IMR-90 (cell line): Measurements from ENCODE around the gene IQCK. TPM values are rescaled to one million over a fixed set of nuclear protein-coding genes. Genes with fewer than 3 reads are reported as not detected.

Experiments
- ATAC-seq: fragments of 200-7000 bp; cut with Tn5 transposase; 2 replicates; pipeline ENCODE4 v1.9.1; 2020; ENCODE audit warnings: low read depth, mild to moderate bottlenecking, moderate library complexity
- BruUV-seq: library from RNA; stranded (reverse); fragments of 400-500 nt; replicated peaks from 2 replicates; lab custom pipeline; 2021; lab: Mats Ljungman, UMichigan
- CTCF ChIA-PET: fragments of 300-600 bp; formaldehyde crosslinking; extraction: SDS; loops from one replicate; lab custom pipeline; 2021; ENCODE audit warnings: antibody characterized with exemption; lab: Yijun Ruan, JAX
- POLR2A ChIA-PET: fragments of 300-600 bp; sonication (Branson Sonifier 250); formaldehyde crosslinking; loops from one replicate; lab custom pipeline; 2022; ENCODE audit warnings: antibody characterized with exemption; ENCODE audit not compliant: unreplicated experiment; lab: Charles Lee
- DNase-seq: peaks from one replicate; pipeline ENCODE4 v3.0.0; 2013
- H2AFZ ChIP-seq: replicated peaks from 2 replicates; pipeline ENCODE3; 2013; ENCODE audit warnings: low read length, mild to moderate bottlenecking; ENCODE audit not compliant: poor library complexity
- H2AK5ac ChIP-seq: 2 replicates; pipeline ENCODE4 v1.6.1; 2013; ENCODE audit warnings: low read depth, low read length, inconsistent platforms
- H2AK9ac ChIP-seq: replicated peaks from 2 replicates; pipeline ENCODE3; 2013; ENCODE audit warnings: mild to moderate bottlenecking, low read depth, low read length, moderate library complexity; ENCODE audit not compliant: poor library complexity
- H2BK120ac ChIP-seq: 2 replicates; pipeline ENCODE4 v1.6.1; 2013; ENCODE audit warnings: low read depth, low read length, inconsistent platforms
- H2BK15ac ChIP-seq: 3 replicates; pipeline ENCODE4 v1.6.1; 2013; ENCODE audit warnings: low read depth, low read length, inconsistent platforms
- H2BK20ac ChIP-seq: 2 replicates; pipeline ENCODE4 v1.6.1; 2013; ENCODE audit warnings: low read depth, mild to moderate bottlenecking, inconsistent platforms, low read length, moderate library complexity
- H2BK5ac ChIP-seq: 2 replicates; pipeline ENCODE4 v1.6.1; 2013; ENCODE audit warnings: mild to moderate bottlenecking, low read depth, low read length, inconsistent platforms; ENCODE audit not compliant: poor library complexity, severe bottlenecking
- H3K14ac ChIP-seq: replicated peaks from 2 replicates; pipeline ENCODE4 v1.6.1; 2013; ENCODE audit warnings: low read depth, low read length, inconsistent platforms
- H3K18ac ChIP-seq: 2 replicates; pipeline ENCODE4 v1.6.1; 2013; ENCODE audit warnings: low read depth, low read length, control low read depth
- H3K23ac ChIP-seq: 2 replicates; pipeline ENCODE4 v1.6.1; 2013; ENCODE audit warnings: low read depth, low read length, inconsistent platforms
- H3K27ac ChIP-seq: 2 replicates; pipeline ENCODE4 v1.5.1; 2013; ENCODE audit warnings: mild to moderate bottlenecking, control low read depth, low read length; ENCODE audit not compliant: insufficient read depth
- H3K27me3 ChIP-seq: 2 replicates; pipeline ENCODE4 v1.6.1; 2013; ENCODE audit warnings: low read length; ENCODE audit not compliant: control insufficient read depth, insufficient read depth
- H3K36me3 ChIP-seq: 2 replicates; pipeline ENCODE4 v1.6.1; 2013; ENCODE audit warnings: low read length, mixed read lengths; ENCODE audit not compliant: control insufficient read depth, insufficient read depth
- H3K4ac ChIP-seq: 2 replicates; pipeline ENCODE4 v1.6.1; 2013; ENCODE audit warnings: low read depth, low read length, inconsistent platforms
- H3K4me1 ChIP-seq: 2 replicates; pipeline ENCODE4 v1.6.1; 2013; ENCODE audit warnings: low read length, mixed read lengths; ENCODE audit not compliant: control insufficient read depth, insufficient read depth
- H3K4me2 ChIP-seq: 2 replicates; pipeline ENCODE4 v1.6.1; 2013; ENCODE audit warnings: low read depth, mild to moderate bottlenecking, control low read depth, low read length, moderate library complexity
- H3K4me3 ChIP-seq: 2 replicates; pipeline ENCODE4 v1.5.1; 2013; ENCODE audit warnings: low read depth, mild to moderate bottlenecking, control low read depth, low read length, moderate library complexity; ENCODE audit not compliant: insufficient read depth
- H3K56ac ChIP-seq: 2 replicates; pipeline ENCODE4 v1.6.1; 2013; ENCODE audit warnings: low read length, inconsistent platforms; ENCODE audit not compliant: insufficient read depth; ENCODE audit errors: extremely low read depth
- H3K79me1 ChIP-seq, 2 experiments: 2 replicates each; pipeline ENCODE4 v1.6.1; 2013; ENCODE audit warnings: low read length in 2 of 2, inconsistent platforms in 1 of 2, low read depth in 1 of 2
- H3K9ac ChIP-seq: 2 replicates; pipeline ENCODE4 v1.6.1; 2013; ENCODE audit warnings: low read depth, low read length, control low read depth
- H3K9me1 ChIP-seq: 2 replicates; pipeline ENCODE4 v1.6.1; 2013; ENCODE audit warnings: low read length, inconsistent platforms; ENCODE audit not compliant: insufficient read depth
- H3K9me3 ChIP-seq: 2 replicates; pipeline ENCODE4 v1.6.1; 2013; ENCODE audit warnings: low read length; ENCODE audit not compliant: control insufficient read depth, insufficient read depth
- H4K20me1 ChIP-seq: 2 replicates; pipeline ENCODE4 v1.6.1; 2013; ENCODE audit warnings: low read length, inconsistent platforms; ENCODE audit not compliant: insufficient read depth
- H4K5ac ChIP-seq: 2 replicates; pipeline ENCODE4 v1.6.1; 2013; ENCODE audit warnings: mild to moderate bottlenecking, low read depth, low read length, control low read depth
- H4K8ac ChIP-seq, 2 experiments: 2 replicates each; pipeline ENCODE4 v1.6.1; 2013; ENCODE audit warnings: low read depth in 2 of 2, low read length in 2 of 2, control low read depth in 1 of 2, inconsistent platforms in 1 of 2
- H4K91ac ChIP-seq: 2 replicates; pipeline ENCODE4 v1.6.1; 2013; ENCODE audit warnings: low read depth, low read length, inconsistent platforms; ENCODE audit not compliant: insufficient read depth
- CHD1 ChIP-seq: IDR thresholded peaks from 2 replicates; pipeline ENCODE4 v1.6.1; 2012; ENCODE audit warnings: low read depth, low read length, improper control_type of control experiment
- CTCF ChIP-seq: conservative IDR thresholded peaks from 2 replicates; pipeline ENCODE4 v1.5.1; 2012; ENCODE audit warnings: mild to moderate bottlenecking, low read depth, low read length, improper control_type of control experiment
- ELK1 ChIP-seq: fragments of 150-350 bp; IDR thresholded peaks from 2 replicates; pipeline ENCODE4 v1.6.1; 2016; ENCODE audit warnings: low read depth, mild to moderate bottlenecking, low read length, moderate library complexity, borderline replicate concordance
- FOS ChIP-seq: fragments of 150-350 bp; IDR thresholded peaks from 2 replicates; pipeline ENCODE4 v1.6.1; 2016; ENCODE audit warnings: low read depth, low read length
- MXI1 ChIP-seq: IDR thresholded peaks from 2 replicates; pipeline ENCODE4 v1.6.1; 2012; ENCODE audit warnings: low read depth, mild to moderate bottlenecking, low read length, moderate library complexity, borderline replicate concordance
- NFE2L2 ChIP-seq: fragments of 150-350 bp; IDR thresholded peaks from 2 replicates; pipeline ENCODE4 v1.6.1; 2016; ENCODE audit warnings: low read depth, mild to moderate bottlenecking, low read length
- SMC3 ChIP-seq: fragments of 150-350 bp; IDR thresholded peaks from 2 replicates; pipeline ENCODE4 v1.6.1; 2016; ENCODE audit warnings: low read depth, mild to moderate bottlenecking, antibody characterized with exemption, low read length, moderate library complexity
- USF2 ChIP-seq: fragments of 150-350 bp; IDR thresholded peaks from 2 replicates; pipeline ENCODE4 v1.6.1; 2017; ENCODE audit warnings: mild to moderate bottlenecking, antibody characterized with exemption, low read length, low read depth
- WGBS, 2 experiments: methylation state at CpG; one replicate each; pipeline versions ENCODE4 v1.1.5 to v1.1.7; 2013; ENCODE audit warnings: missing lambda C conversion rate in 2 of 2; ENCODE audit not compliant: insufficient read length in 1 of 2; ENCODE audit errors: extremely low coverage in 2 of 2; 5-methylcytosine and 5-hydroxymethylcytosine counted together
- dilution Hi-C: fragments of 300-500 bp; cut with HindIII; formaldehyde crosslinking; loops from one replicate; pipeline ENCODE4 v1.14.3; 2018; ENCODE audit warnings: low sequenced_read_pairs; ENCODE audit not compliant: unreplicated experiment
- in situ Hi-C: fragments of 300-500 bp; cut with MboI; formaldehyde crosslinking; loops from 3 replicates; pipeline ENCODE4 v1.14.3; 2019; ENCODE audit warnings: low sequenced_read_pairs, inconsistent platforms, mixed read lengths
- intact Hi-C: fragments of 100-400 bp; cut with micrococcal nuclease; formaldehyde crosslinking; loops from 2 replicates; pipeline ENCODE4 v1.10.0; 2022
- polyA plus RNA-seq, 3 experiments: library from polyadenylated mRNA; depleted of rRNA; stranded (reverse); fragments of >200 nt; gene quantifications; 2 replicates each; pipeline ENCODE4 v1.2.3, GENCODE V29; 2012; ENCODE audit warnings: low replicate concordance in 1 of 3
- total RNA-seq: library from RNA; depleted of rRNA; stranded (reverse); fragments of >200 nt; gene quantifications from 2 replicates; pipeline ENCODE4 v1.2.3, GENCODE V29; 2012

The IQCK gene
- total and polyA plus RNA-seq, 2 of the 4 experiments (the other 2 are of a cell fraction) = 4.1 to 5.4 TPM

GRCh38 chr16:19703172-19703889, 14.7 kb upstream of the IQCK start:
- Histone ChIP-seq H3K18ac (no peak overlapping the region), H3K4me2 (no peak overlapping the region), H3K56ac (no peak overlapping the region), H3K14ac (0 out of 2 replicates have a peak overlapping the region, but pooled peaks have one; percentile 19), H2AK5ac (peak overlapping the region; percentile 74; the same call in 1 of the 2 replicates), H2BK120ac (peak overlapping the region; percentile 58), H3K27ac (no peak overlapping the region), H3K4me3 (no peak overlapping the region), H3K4ac (peak overlapping the region; percentile 69), H3K23ac (0 out of 2 replicates have a peak overlapping the region, but pooled peaks have one; percentile 3), H3K9me3 (no peaks in the 10 kb centered on the region), H2BK15ac (no peak overlapping the region), H3K9ac (no peak overlapping the region), H3K9me1 (peaks cover 15% of the 10 kb centered on the region), H3K79me1 (peaks cover 24 to 57% of the 10 kb centered on the region in 2 experiments), H4K8ac (peak overlapping the region in 1 of 2 experiments; percentile 54; a peak in 1 of 4 replicates), H4K20me1 (no peaks in the 10 kb centered on the region), H4K5ac (no peak overlapping the region), H3K36me3 (peaks cover 51% of the 10 kb centered on the region), H2BK5ac (peak overlapping the region; percentile 61), H2AFZ (no peak overlapping the region), H3K27me3 (no peaks in the 10 kb centered on the region), H4K91ac (peak overlapping the region; percentile 41; the same call in 1 of the 2 replicates), H2AK9ac (no peak overlapping the region), H2BK20ac (peak overlapping the region; percentile 38), H3K4me1 (peaks cover 15% of the 10 kb centered on the region)
- WGBS, 2 experiments = 17% methylated on average over 1 of the region's 6 CpGs; no CpG with 5 or more reads in 1 of the 2 experiments
- DNase-seq = no peak
- in situ Hi-C loops (loop anchor here (25.0 kb wide), 1 partner anchor 591 kb away; the partner anchor contains the start of gene ITPRIPL2), intact Hi-C loops (loop anchor here (5.0 kb wide), 2 partner anchors 146 to 184 kb away; partner anchors contain the start of gene VPS35L), dilution Hi-C loops (no loop called here)
- no peak for ATAC-seq
- POLR2A ChIA-PET = interaction anchor here (0.7 kb wide), 1 partner anchor 12 kb away, joined by 8 read pairs; no protein-coding TSS in a partner anchor
- CTCF ChIA-PET = interaction anchor here (0.6 kb wide), 2 partner anchors 31 to 160 kb away, joined by 3 read pairs; no protein-coding TSS in a partner anchor
- TF ChIP-seq SMC3 (no peak), MXI1 (no peak), USF2 (no peak), NFE2L2 (no peak), ELK1 (no peak), CHD1 (no peak), FOS (no peak), CTCF (no peak)
- BruUV-seq = no TSS peak
